Urothelium cell line (cell line): ENCODE measurements around the gene ARL8B.
"Not testable (repeated sequence)": the region's sequence is repeated elsewhere in the genome, so short reads cannot be mapped to it uniquely, and the experiment has no call there.

Source experiments
- DNase-seq: peaks from one replicate; pipeline ENCODE4 v3.0.0; 2011; ENCODE audit warnings: low spot score, mixed read lengths
- FAIRE-seq: peaks from 2 replicates; lab custom pipeline; 2011; peaks lifted over from hg19 to GRCh38; lab: Jason Lieb, UNC

The ARL8B gene

GRCh38 chr3:5122030-5122740 is at the start of gene ARL8B:
TSS of gene ARL8B (plus strand) at chr3:5122292. CDS start at chr3:5122466, 174 bp downstream.
- peak; percentile 52 for FAIRE-seq
- DNase-seq, result peak; percentile 96

- DNase-seq (no peak), FAIRE-seq (no peak)
Observed at GRCh38 chr3:5073374-5074085, 48.6 kb upstream of the ARL8B start.

GRCh38 chr3:5078151-5078550 is 43.9 kb upstream of the ARL8B start:
- FAIRE-seq (no peak), DNase-seq (peak; percentile 62)

GRCh38 chr3:5079761-5080160 is 42.3 kb upstream of the ARL8B start:
- no peak for FAIRE-seq
- no peak for DNase-seq

GRCh38 chr3:5080779-5081550 is 41.1 kb upstream of the ARL8B start:
- FAIRE-seq (no peak), DNase-seq (no peak)

- not testable (repeated sequence) for DNase-seq, FAIRE-seq
Observed at GRCh38 chr3:5081973-5082788, 39.9 kb upstream of the ARL8B start.

GRCh38 chr3:5082789-5083115 is 39.3 kb upstream of the ARL8B start:
- FAIRE-seq (no peak), DNase-seq (no peak)

- DNase-seq (no peak), FAIRE-seq (no peak)
Observed at GRCh38 chr3:5084224-5084623, 37.9 kb upstream of the ARL8B start.

- DNase-seq, result no peak
- FAIRE-seq, result no peak
Observed at GRCh38 chr3:5086708-5087107, 35.4 kb upstream of the ARL8B start.

- FAIRE-seq (no peak), DNase-seq (no peak)
Observed at GRCh38 chr3:5087209-5087608, 34.9 kb upstream of the ARL8B start.

GRCh38 chr3:5090197-5090596 is 31.9 kb upstream of the ARL8B start:
- no peak for FAIRE-seq

GRCh38 chr3:5092018-5092417 is 30.1 kb upstream of the ARL8B start:
- DNase-seq (no peak), FAIRE-seq (no peak)

More at GRCh38 chr3:5090197-5090596, 31.9 kb upstream of the ARL8B start:
- no peak for DNase-seq

- FAIRE-seq (no peak), DNase-seq (no peak)
Observed at GRCh38 chr3:5093731-5094130, 28.4 kb upstream of the ARL8B start.

- FAIRE-seq (no peak), DNase-seq (no peak)
Observed at GRCh38 chr3:5095886-5096285, 26.2 kb upstream of the ARL8B start.

- no peak for FAIRE-seq
Observed at GRCh38 chr3:5096336-5097008, 25.6 kb upstream of the ARL8B start.

GRCh38 chr3:5098346-5098745 is 23.7 kb upstream of the ARL8B start:
- no peak for FAIRE-seq
- no peak for DNase-seq

More at GRCh38 chr3:5096336-5097008, 25.6 kb upstream of the ARL8B start:
- no peak for DNase-seq

GRCh38 chr3:5102532-5102931 is 19.6 kb upstream of the ARL8B start:
- FAIRE-seq (no peak), DNase-seq (no peak)

- FAIRE-seq, result no peak
- no peak for DNase-seq
Observed at GRCh38 chr3:5103743-5104142, 18.3 kb upstream of the ARL8B start.

GRCh38 chr3:5105050-5105449 is 17.0 kb upstream of the ARL8B start:
- FAIRE-seq (no peak), DNase-seq (no peak)

- not testable (repeated sequence) for DNase-seq, FAIRE-seq
Observed at GRCh38 chr3:5106371-5106770, 15.7 kb upstream of the ARL8B start.
